ENCODE measurements around the gene FFAR2.
"Not testable (repeated sequence)": the region's sequence is repeated elsewhere in the genome, so short reads cannot be mapped to it uniquely, and the experiment has no call there.

The FFAR2 gene

GRCh38 chr19:35458192-35458591, 10.1 kb downstream of the FFAR2 start:
- DNase-seq, result no peak

GRCh38 chr19:35458731-35459391, 10.8 kb downstream of the FFAR2 start:
- no peak for DNase-seq

GRCh38 chr19:35459414-35460082, 11.5 kb downstream of the FFAR2 start:
- DNase-seq, result no peak

GRCh38 chr19:35460608-35461007, 12.6 kb downstream of the FFAR2 start:
- DNase-seq, result no peak

- peak; percentile 49 for DNase-seq
These were observed 13.0 kb downstream of the FFAR2 start for GRCh38 chr19:35461060-35461459.

- DNase-seq, result not testable (repeated sequence)
These were observed 13.7 kb downstream of the FFAR2 start for GRCh38 chr19:35461788-35462187.

- DNase-seq, result no peak
These were observed 14.5 kb downstream of the FFAR2 start for GRCh38 chr19:35462476-35462953.

- DNase-seq, result not testable (repeated sequence)
These were observed 14.9 kb downstream of the FFAR2 start for GRCh38 chr19:35462956-35463355.

- DNase-seq, result no peak
These were observed 18.2 kb downstream of the FFAR2 start for GRCh38 chr19:35466259-35466658.

GRCh38 chr19:35468637-35469036, 20.6 kb downstream of the FFAR2 start:
- peak; percentile 20 for DNase-seq

GRCh38 chr19:35470128-35470527, 22.1 kb downstream of the FFAR2 start:
- DNase-seq, result no peak

- not testable (repeated sequence) for DNase-seq
These were observed 23.0 kb downstream of the FFAR2 start for GRCh38 chr19:35471075-35471474.

- no peak for DNase-seq
These were observed 23.9 kb downstream of the FFAR2 start for GRCh38 chr19:35471946-35472345.

- no peak for DNase-seq
These were observed 26.0 kb downstream of the FFAR2 start for GRCh38 chr19:35474104-35474503.

GRCh38 chr19:35474594-35474993, 26.5 kb downstream of the FFAR2 start:
- DNase-seq, result not testable (repeated sequence)

GRCh38 chr19:35476149-35476548, 28.1 kb downstream of the FFAR2 start:
- DNase-seq, result no peak

GRCh38 chr19:35478794-35479677, 31.0 kb downstream of the FFAR2 start:
- DNase-seq, result peak; percentile 77

GRCh38 chr19:35483089-35483488, 35.0 kb downstream of the FFAR2 start:
- no peak for DNase-seq

GRCh38 chr19:35484252-35485036, 36.4 kb downstream of the FFAR2 start:
- DNase-seq, result no peak

GRCh38 chr19:35486268-35486708, 38.2 kb downstream of the FFAR2 start:
- DNase-seq, result no peak

- DNase-seq, result no peak
These were observed 39.7 kb downstream of the FFAR2 start for GRCh38 chr19:35487656-35488182.

- no peak for DNase-seq
These were observed 40.6 kb downstream of the FFAR2 start for GRCh38 chr19:35488677-35489076.

Data from DMS79 treated with DMSO at 0.1 percent for 48 hours (cell line).